Mesenchymal stem cell (in vitro differentiated cells and primary cell): ENCODE measurements around the gene DNAJB11.

Experiments used
- DNase-seq: peaks from one replicate; pipeline ENCODE4 v3.0.0-alpha.2; 2013
- H2AFZ ChIP-seq: one replicate; pipeline ENCODE4 v1.6.1; 2013; ENCODE audit warnings: low read depth, mild to moderate bottlenecking, control low read depth, inconsistent platforms, low read length, moderate library complexity
- H2AK5ac ChIP-seq: 2 replicates; pipeline ENCODE4 v1.6.1; 2013; ENCODE audit warnings: low read length, moderate library complexity, mild to moderate bottlenecking, inconsistent platforms; ENCODE audit not compliant: severe bottlenecking
- H2BK120ac ChIP-seq: one replicate; pipeline ENCODE4 v1.6.1; 2013; ENCODE audit warnings: low read depth, mild to moderate bottlenecking, inconsistent platforms, low read length, moderate library complexity
- H2BK12ac ChIP-seq, 2 experiments: one replicate each; pipeline ENCODE4 v1.6.1; 2013; ENCODE audit warnings: inconsistent platforms in 2 of 2, low read length in 2 of 2, mild to moderate bottlenecking in 2 of 2, moderate library complexity in 2 of 2, control low read depth in 1 of 2
- H2BK15ac ChIP-seq: one replicate; pipeline ENCODE4 v1.6.1; 2013; ENCODE audit warnings: mild to moderate bottlenecking, low read depth, inconsistent platforms; ENCODE audit not compliant: poor library complexity, severe bottlenecking
- H2BK5ac ChIP-seq: 2 replicates; pipeline ENCODE4 v1.6.1; 2013; ENCODE audit warnings: low read depth, mild to moderate bottlenecking, low read length, control low read depth, inconsistent platforms; ENCODE audit not compliant: poor library complexity, severe bottlenecking
- H3K14ac ChIP-seq, 2 experiments: one replicate each; pipeline ENCODE4 v1.6.1; 2013; ENCODE audit warnings: inconsistent platforms in 2 of 2, low read length in 2 of 2, control low read depth in 1 of 2, mild to moderate bottlenecking in 1 of 2, moderate library complexity in 1 of 2
- H3K18ac ChIP-seq, 2 experiments: one replicate each; pipeline ENCODE4 v1.6.1; 2013; ENCODE audit warnings: inconsistent platforms in 2 of 2, low read length in 2 of 2, control low read depth in 1 of 2, low read depth in 1 of 2, mild to moderate bottlenecking in 1 of 2
- H3K23ac ChIP-seq, 2 experiments: one replicate each; pipeline ENCODE4 v1.6.1; 2013; ENCODE audit warnings: inconsistent platforms in 2 of 2, low read length in 2 of 2, mild to moderate bottlenecking in 2 of 2, moderate library complexity in 2 of 2, control low read depth in 1 of 2
- H3K27ac ChIP-seq: 2 replicates; pipeline ENCODE4 v1.5.1; 2013; ENCODE audit warnings: mild to moderate bottlenecking, moderate library complexity, low read length, control low read depth, inconsistent platforms; ENCODE audit not compliant: poor library complexity, severe bottlenecking
- H3K27me3 ChIP-seq, 2 experiments: 2 replicates each; pipeline versions ENCODE4 v1.6.1 to v1.7.0; 2013; ENCODE audit warnings: low read length in 2 of 2, mild to moderate bottlenecking in 2 of 2, moderate library complexity in 2 of 2, control low read depth in 1 of 2, inconsistent platforms in 1 of 2; ENCODE audit not compliant: control insufficient read depth in 1 of 2, insufficient read depth in 1 of 2
- H3K36me3 ChIP-seq, 2 experiments: 2 replicates each; pipeline versions ENCODE4 v1.6.1 to v1.7.0; 2013; ENCODE audit warnings: low read length in 2 of 2, control low read depth in 1 of 2, inconsistent platforms in 1 of 2, low read depth in 1 of 2, mild to moderate bottlenecking in 1 of 2; ENCODE audit not compliant: insufficient read depth in 2 of 2, control insufficient read depth in 1 of 2
- H3K4ac ChIP-seq, 2 experiments: one replicate each; pipeline ENCODE4 v1.6.1; 2013; ENCODE audit warnings: inconsistent platforms in 2 of 2, low read length in 2 of 2, mild to moderate bottlenecking in 2 of 2, moderate library complexity in 2 of 2, control low read depth in 1 of 2, low read depth in 1 of 2
- H3K4me1 ChIP-seq: 2 replicates; pipeline ENCODE4 v1.6.1; 2013; ENCODE audit warnings: low read depth, low read length, control low read depth; ENCODE audit not compliant: control insufficient read depth, insufficient read depth
- H3K4me2 ChIP-seq: 2 replicates; pipeline ENCODE4 v1.6.1; 2013; ENCODE audit warnings: low read length, mild to moderate bottlenecking, inconsistent platforms; ENCODE audit not compliant: poor library complexity, severe bottlenecking
- H3K4me3 ChIP-seq, 2 experiments: 2 replicates each; pipeline versions ENCODE4 v1.5.1 to v1.7.0; 2013; ENCODE audit warnings: low read length in 2 of 2, mild to moderate bottlenecking in 2 of 2, control low read depth in 1 of 2, low read depth in 1 of 2; ENCODE audit not compliant: insufficient read depth in 1 of 2
- H3K79me1 ChIP-seq: replicated peaks from 2 replicates; pipeline ENCODE4 v1.6.1; 2013; ENCODE audit warnings: mild to moderate bottlenecking, control low read depth, low read length, inconsistent platforms; ENCODE audit not compliant: poor library complexity, severe bottlenecking
- H3K9ac ChIP-seq: 2 replicates; pipeline ENCODE4 v1.7.0; 2013; ENCODE audit warnings: mild to moderate bottlenecking, low read length, moderate library complexity
- H3K9me3 ChIP-seq: 2 replicates; pipeline ENCODE4 v1.7.0; 2013; ENCODE audit warnings: mild to moderate bottlenecking, low read length; ENCODE audit not compliant: control insufficient read depth
- H4K8ac ChIP-seq: one replicate; pipeline ENCODE4 v1.6.1; 2013; ENCODE audit warnings: inconsistent platforms, mild to moderate bottlenecking, low read length, moderate library complexity
- H4K91ac ChIP-seq: one replicate; pipeline ENCODE4 v1.6.1; 2013; ENCODE audit warnings: mild to moderate bottlenecking, low read length, inconsistent platforms
- WGBS: methylation state at CpG from one replicate; pipeline ENCODE4 v1.1.7; 2013; ENCODE audit warnings: mixed read lengths; 5-methylcytosine and 5-hydroxymethylcytosine counted together

Gene DNAJB11

DNA sequence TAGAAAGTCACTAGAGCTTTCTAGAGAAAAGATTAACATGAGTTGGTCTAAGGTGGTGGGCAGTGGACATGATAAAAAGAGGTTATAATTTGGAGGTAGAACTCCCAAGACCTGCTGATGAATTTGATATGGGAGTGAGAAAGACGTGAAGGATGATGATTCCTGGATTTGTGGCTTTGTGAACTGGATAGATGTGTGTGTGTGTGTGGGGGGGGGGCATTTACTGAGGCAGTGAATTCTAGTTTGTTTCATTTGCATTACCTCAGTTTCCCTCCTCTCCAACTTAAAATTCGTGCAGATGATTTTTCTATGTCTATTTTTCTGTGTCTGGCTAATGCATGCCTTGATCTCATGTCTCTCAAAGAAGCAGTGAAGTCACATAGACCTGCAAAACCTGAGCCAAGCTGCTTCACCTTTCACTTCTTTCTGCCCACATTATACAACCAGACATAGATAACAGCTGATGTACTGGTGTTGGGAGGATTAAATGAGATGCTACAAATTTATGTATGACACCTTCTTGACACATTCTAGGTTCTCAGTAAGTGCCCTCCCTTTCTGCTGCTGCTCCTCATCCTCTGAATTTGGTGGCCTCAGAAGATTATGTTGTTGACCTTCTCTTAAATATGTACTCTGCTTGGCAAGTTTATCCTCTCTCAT, 52.3 kb downstream of the DNAJB11 start:
- Histone ChIP-seq H2BK12ac (no peak overlapping the region), H3K4ac (no peak overlapping the region), H3K9me3 (no peaks in the 10 kb centered on the region), H2BK120ac (no peak overlapping the region), H3K36me3 (no peaks in the 10 kb centered on the region), H3K4me1 (peaks cover 6% of the 10 kb centered on the region), H2BK15ac (no peak overlapping the region), H4K91ac (no peak overlapping the region), H3K4me3 (no peak overlapping the region), H4K8ac (no peak overlapping the region), H3K27ac (no peak overlapping the region), H3K18ac (no peak overlapping the region), H2AK5ac (no peak overlapping the region), H3K79me1 (no peaks in the 10 kb centered on the region), H2AFZ (no peak overlapping the region), H3K23ac (no peak overlapping the region), H3K9ac (no peak overlapping the region), H3K4me2 (no peak overlapping the region), H3K14ac (no peak overlapping the region), H2BK5ac (no peak overlapping the region), H3K27me3 (peaks cover 17 to 53% of the 10 kb centered on the region in 2 experiments)
- 42% methylated on average over 2 of the region's 2 CpGs for WGBS
- no peak for DNase-seq

DNA sequence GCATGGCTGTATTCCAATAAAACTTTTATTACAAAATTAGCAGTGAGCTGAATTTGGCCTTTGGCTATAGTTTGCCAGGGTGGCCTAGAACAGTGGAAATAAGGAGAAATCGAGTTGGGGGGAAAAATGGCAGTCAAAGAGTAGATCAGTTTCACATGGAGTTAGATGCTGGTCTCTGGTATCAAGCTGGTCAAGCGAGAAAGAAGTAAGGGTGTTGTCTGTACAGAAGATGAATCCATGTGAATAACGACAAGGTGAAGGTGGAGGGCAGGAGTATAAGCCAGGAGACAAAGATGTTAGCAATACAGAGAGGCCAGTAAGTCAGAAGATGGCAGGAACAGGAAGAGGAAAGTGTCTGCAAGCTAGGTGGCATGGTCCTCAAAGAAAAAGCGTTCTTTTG, 54.1 kb downstream of the DNAJB11 start:
- Histone ChIP-seq H2AK5ac (no peak overlapping the region), H3K27ac (no peak overlapping the region), H3K36me3 (no peaks in the 10 kb centered on the region), H3K4ac (no peak overlapping the region), H2AFZ (no peak overlapping the region), H2BK120ac (no peak overlapping the region), H3K18ac (no peak overlapping the region), H3K14ac (no peak overlapping the region), H3K79me1 (no peaks in the 10 kb centered on the region), H2BK5ac (no peak overlapping the region), H3K4me2 (no peak overlapping the region), H3K27me3 (peaks cover 21 to 49% of the 10 kb centered on the region in 2 experiments), H3K23ac (no peak overlapping the region), H3K9ac (no peak overlapping the region), H3K4me3 (no peak overlapping the region), H4K8ac (no peak overlapping the region), H3K9me3 (no peaks in the 10 kb centered on the region), H3K4me1 (no peaks in the 10 kb centered on the region), H2BK15ac (no peak overlapping the region), H2BK12ac (no peak overlapping the region), H4K91ac (no peak overlapping the region)
- no peak for DNase-seq
- WGBS = 76% methylated on average over 4 of the region's 4 CpGs

DNA sequence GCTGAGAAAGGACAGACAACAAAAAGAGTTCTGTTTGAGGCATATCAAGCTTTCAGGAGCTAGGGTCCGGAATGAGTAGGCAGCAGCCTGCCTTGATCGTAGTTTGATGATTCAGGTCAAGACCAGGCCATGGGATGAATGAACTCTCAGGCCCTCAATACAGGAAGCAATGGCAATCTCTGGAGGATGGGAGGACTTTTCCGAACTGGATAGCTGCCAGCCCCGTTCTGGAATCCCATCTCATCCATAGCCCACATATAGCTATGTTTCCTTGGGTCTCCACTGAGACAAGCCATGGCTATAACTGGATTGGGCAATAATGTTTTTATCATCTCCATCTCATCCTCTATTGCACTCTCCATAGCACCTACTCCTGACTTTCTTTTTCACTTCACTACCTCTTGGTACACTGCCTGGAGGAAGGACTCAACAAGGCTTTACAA, 55.1 kb downstream of the DNAJB11 start:
- Histone ChIP-seq H2BK12ac (no peak overlapping the region), H3K27ac (no peak overlapping the region), H2BK5ac (no peak overlapping the region), H3K9ac (no peak overlapping the region), H3K27me3 (peaks cover 25 to 49% of the 10 kb centered on the region in 2 experiments), H4K91ac (no peak overlapping the region), H4K8ac (no peak overlapping the region), H3K36me3 (no peaks in the 10 kb centered on the region), H3K9me3 (no peaks in the 10 kb centered on the region), H3K4me3 (no peak overlapping the region), H2AFZ (no peak overlapping the region), H3K18ac (no peak overlapping the region), H2AK5ac (no peak overlapping the region), H3K4me1 (no peaks in the 10 kb centered on the region), H3K79me1 (no peaks in the 10 kb centered on the region), H3K4me2 (no peak overlapping the region), H3K4ac (no peak overlapping the region), H3K14ac (no peak overlapping the region), H2BK15ac (no peak overlapping the region), H2BK120ac (no peak overlapping the region), H3K23ac (no peak overlapping the region)
- WGBS = 85% methylated on average over 4 of the region's 4 CpGs
- DNase-seq = no peak

DNA sequence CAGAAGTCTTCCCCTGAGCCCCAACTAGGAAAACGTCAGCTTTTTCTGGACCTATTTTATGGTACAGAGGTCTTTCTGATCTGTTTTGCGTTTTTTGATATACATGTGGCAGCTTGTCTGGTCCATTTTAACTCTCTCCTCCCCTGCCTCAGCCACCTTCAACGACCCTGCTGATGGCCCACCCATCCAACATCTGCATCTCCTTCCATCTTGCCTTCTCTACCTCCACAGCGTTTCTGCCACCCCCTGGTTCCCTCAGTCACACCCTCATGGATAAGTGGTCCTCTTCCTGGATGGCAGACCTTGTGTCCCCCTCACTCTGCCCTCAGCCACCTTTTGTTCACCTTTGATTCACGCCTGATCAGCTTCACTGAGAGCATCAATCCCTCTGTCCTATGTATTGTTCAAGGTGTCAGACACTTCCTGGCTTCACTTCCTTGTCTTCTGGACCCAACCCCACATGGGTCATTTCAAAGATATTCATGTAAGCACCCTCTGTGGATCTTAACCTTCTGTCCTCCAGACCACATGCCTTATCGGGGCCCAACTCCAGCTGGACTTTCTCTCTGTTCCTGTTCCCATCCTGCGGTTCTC, 55.8 kb downstream of the DNAJB11 start:
- H2BK15ac ChIP-seq = no peak overlapping the region
- no peaks in the 10 kb centered on the region for H3K36me3 ChIP-seq
- H3K23ac ChIP-seq = no peak overlapping the region
- no peaks in the 10 kb centered on the region for H3K4me1 ChIP-seq
- DNase-seq = no peak
- no peak overlapping the region for H3K9ac ChIP-seq
- H3K9me3 ChIP-seq = no peaks in the 10 kb centered on the region
- H4K8ac ChIP-seq = no peak overlapping the region
- no peak overlapping the region for H3K4me3 ChIP-seq
- no peak overlapping the region for H2BK12ac ChIP-seq
- no peak overlapping the region for H2AK5ac ChIP-seq
- H4K91ac ChIP-seq = no peak overlapping the region
- H2AFZ ChIP-seq = no peak overlapping the region
- no peak overlapping the region for H2BK5ac ChIP-seq
- H3K4ac ChIP-seq = no peak overlapping the region
- H3K14ac ChIP-seq = no peak overlapping the region
- H3K79me1 ChIP-seq = no peaks in the 10 kb centered on the region
- no peak overlapping the region for H3K18ac ChIP-seq
- WGBS = 73% methylated on average over 6 of the region's 7 CpGs
- no peak overlapping the region for H3K27ac ChIP-seq
- H2BK120ac ChIP-seq = no peak overlapping the region
- peaks cover 31 to 45% of the 10 kb centered on the region in 2 experiments for H3K27me3 ChIP-seq
- H3K4me2 ChIP-seq = no peak overlapping the region
